Measurements from ENCODE around the gene CRMP1.

- no peak for TF ChIP-seq POLR2AphosphoS5 (IDR thresholded peaks at IDR 0.05)
- TF ChIP-seq CTCF (IDR thresholded peaks at IDR 0.05) = no peak
- TF ChIP-seq POLR2A (IDR thresholded peaks at IDR 0.05) = no peak
Observed at GRCh38 chr4:5809216-5809776, 83.6 kb downstream of the CRMP1 start.
